Measurements from ENCODE around the gene GNPAT. TPM values are rescaled to one million over a fixed set of nuclear protein-coding genes. Genes with fewer than 3 reads are reported as not detected.

The GNPAT gene
- total RNA-seq, 2 experiments from 2014 or later, result 51.7 to 54.9 TPM

GRCh38 chr1:231235526-231236207 is 5.3 kb upstream of the GNPAT start:
- Histone ChIP-seq H3K4me2 (ENCODE audit: low read length) (no peak overlapping the region), H3K4me1 (ENCODE audit: insufficient read depth, low read length, poor library complexity, severe bottlenecking) (peaks cover 22% of the 10 kb centered on the region), H2AFZ (ENCODE audit: low read length) (no peak overlapping the region), H3K4me3 (ENCODE audit: low read depth, low read length, poor library complexity, severe bottlenecking) (no peak overlapping the region), H3K27ac (ENCODE audit: low read depth, low read length, poor library complexity, severe bottlenecking) (no peak overlapping the region), H3K36me3 (ENCODE audit: insufficient read depth, low read length) (peaks cover 65% of the 10 kb centered on the region), H3K79me2 (ENCODE audit: insufficient read depth, low read depth, low read length) (peaks cover 20% of the 10 kb centered on the region), H3K9me3 (ENCODE audit: low read length) (no peaks in the 10 kb centered on the region), H3K9me2 (ENCODE audit: insufficient read depth, low read length) (no peaks in the 10 kb centered on the region), H4K20me1 (ENCODE audit: insufficient read depth, low read length) (no peaks in the 10 kb centered on the region)
- ChIA-PET CTCF (ENCODE audit: unreplicated experiment) (no interaction called here), POLR2A (interaction anchor here (0.6 to 0.8 kb wide), 2 partner anchors 20 to 32 kb away, joined by 3 read pairs; no protein-coding TSS in a partner anchor)
- intact Hi-C loops (cut with micrococcal nuclease; ENCODE audit: unreplicated experiment), result no loop called here
- BruUV-seq (replicated peaks), result no TSS peak
- TF ChIP-seq EZH2phosphoT487 (IDR thresholded peaks at IDR 0.05; ENCODE audit: borderline replicate concordance, low read depth, low read length) (no peak), CTCF (conservative IDR thresholded peaks at IDR 0.05; ENCODE audit: low read length) (no peak)
- DNase-seq (ENCODE audit: low spot score), result no peak

GRCh38 chr1:231236208-231236591 is 4.8 kb upstream of the GNPAT start:
- BruUV-seq (replicated peaks), result no TSS peak
- POLR2A ChIA-PET, result no interaction called here

More at GRCh38 chr1:231236208-231236591, 4.8 kb upstream of the GNPAT start:
- TF ChIP-seq CTCF (conservative IDR thresholded peaks at IDR 0.05; ENCODE audit: low read length) (no peak), EZH2phosphoT487 (IDR thresholded peaks at IDR 0.05; ENCODE audit: borderline replicate concordance, low read depth, low read length) (no peak)
- Histone ChIP-seq H4K20me1 (ENCODE audit: insufficient read depth, low read length) (no peaks in the 10 kb centered on the region), H3K4me3 (ENCODE audit: low read depth, low read length, poor library complexity, severe bottlenecking) (no peak overlapping the region), H3K36me3 (ENCODE audit: insufficient read depth, low read length) (peaks cover 60% of the 10 kb centered on the region), H2AFZ (ENCODE audit: low read length) (no peak overlapping the region), H3K4me2 (ENCODE audit: low read length) (no peak overlapping the region), H3K9me3 (ENCODE audit: low read length) (no peaks in the 10 kb centered on the region), H3K9me2 (ENCODE audit: insufficient read depth, low read length) (no peaks in the 10 kb centered on the region), H3K79me2 (ENCODE audit: insufficient read depth, low read depth, low read length) (peaks cover 24% of the 10 kb centered on the region), H3K4me1 (ENCODE audit: insufficient read depth, low read length, poor library complexity, severe bottlenecking) (peaks cover 22% of the 10 kb centered on the region), H3K27ac (ENCODE audit: low read depth, low read length, poor library complexity, severe bottlenecking) (no peak overlapping the region)
- intact Hi-C loops (cut with micrococcal nuclease; ENCODE audit: unreplicated experiment), result no loop called here
- CTCF ChIA-PET (ENCODE audit: unreplicated experiment), result no interaction called here
- no peak for DNase-seq (ENCODE audit: low spot score)

Measured in OCI-LY7 (cell line).